ENCODE results near the gene CYP46A1.

DNA sequence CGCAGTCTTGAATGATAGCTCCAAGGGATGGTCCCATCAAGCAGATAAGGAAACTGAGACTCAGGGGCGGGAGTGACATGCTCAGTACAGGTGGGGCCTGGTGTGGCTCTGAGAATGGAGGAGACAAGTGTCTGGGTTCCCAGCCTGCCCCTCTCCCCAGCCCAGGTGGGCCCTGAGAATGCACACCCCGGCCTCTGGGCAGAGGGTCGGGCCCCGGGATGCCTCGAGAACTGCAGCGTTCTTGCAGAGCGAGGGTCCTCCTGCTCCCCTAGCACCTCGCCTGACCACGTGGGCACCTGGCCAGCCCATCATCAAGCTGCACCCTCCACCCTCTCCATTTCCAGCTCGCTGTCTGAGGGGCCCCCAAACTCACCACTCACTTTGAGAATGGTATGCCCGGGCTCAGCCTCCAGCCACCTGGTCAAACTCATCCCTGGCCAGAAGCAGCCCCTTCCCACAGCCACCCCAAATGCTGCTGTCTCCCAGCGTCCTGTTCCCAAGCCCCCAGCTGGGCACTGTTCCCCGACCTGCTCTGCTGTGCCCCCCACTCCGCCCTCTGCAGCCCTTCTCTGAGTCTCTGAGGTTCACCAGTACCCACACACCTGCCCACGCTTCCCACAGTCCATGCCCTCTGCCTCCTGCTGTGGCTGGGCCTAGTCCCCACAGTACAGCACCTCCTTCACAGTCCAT lies 44.3 kb downstream of the CYP46A1 start:
- no peak for TF ChIP-seq CTCF (IDR thresholded peaks at IDR 0.05)
- no peak for TF ChIP-seq ZFX (IDR thresholded peaks at IDR 0.05; ENCODE audit: borderline replicate concordance)

All from 22Rv1 (cell line).